HEK293 (cell line): ENCODE measurements around the gene RGS5.

Source experiments
- ZNF24 ChIP-seq: fragments of 450-650 bp; formaldehyde crosslinking; IDR thresholded peaks from 2 replicates; pipeline ENCODE4 v1.5.1; 2016; ENCODE audit warnings: missing biosample characterization, missing genetic modification characterization
- ZNF624 ChIP-seq: fragments of 450-650 bp; formaldehyde crosslinking; IDR thresholded peaks from 2 replicates; pipeline ENCODE4 v1.5.1; 2017; ENCODE audit warnings: missing biosample characterization, missing genetic modification characterization

DNA sequence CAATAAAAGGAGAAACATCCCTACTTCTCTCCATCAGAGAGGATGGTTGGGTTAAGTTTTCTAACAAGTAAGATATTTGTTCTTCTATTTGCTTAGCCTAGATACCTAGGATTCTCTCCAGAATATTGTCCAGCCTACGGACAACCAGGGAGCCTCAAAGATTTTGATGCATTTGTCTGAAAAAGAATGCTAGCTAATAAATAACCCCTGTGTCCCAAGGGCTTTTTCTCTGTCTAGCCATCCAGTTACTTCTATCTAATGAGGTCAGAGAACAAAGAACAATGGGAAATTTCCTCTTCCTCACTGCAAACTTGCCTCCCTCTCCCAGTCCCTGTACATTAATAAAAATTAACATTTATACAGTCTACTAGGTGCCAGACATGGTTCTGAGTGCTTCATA lies 810 bp downstream of the RGS5 start:
- TF ChIP-seq ZNF24 (tag by site-specific recombination) (no peak), ZNF624 (tag by site-specific recombination) (no peak)
